ENCODE results near the gene FOXO3B.
"Not testable (repeated sequence)": the region's sequence is repeated elsewhere in the genome, so short reads cannot be mapped to it uniquely, and the experiment has no call there.

The FOXO3B gene

DNA sequence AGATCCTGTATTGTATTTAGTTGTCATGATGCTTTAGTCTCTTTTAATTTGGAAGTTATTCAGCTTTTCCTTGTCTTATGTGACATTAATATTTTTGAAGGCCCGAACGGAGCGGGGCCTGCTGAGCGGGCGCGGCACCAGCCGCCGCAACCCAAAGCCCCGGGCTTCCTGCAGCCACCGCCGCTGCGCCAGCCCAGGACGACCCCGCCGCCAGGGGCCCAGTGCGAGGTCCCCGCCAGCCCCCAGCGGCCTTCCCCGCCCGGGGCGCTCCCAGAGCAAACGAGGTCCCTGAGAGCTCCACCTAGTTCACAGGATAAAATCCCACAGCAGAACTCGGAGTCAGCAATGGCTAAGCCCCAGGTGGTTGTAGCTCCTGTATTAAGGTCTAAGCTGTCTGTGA is 32.0 kb downstream of the FOXO3B start:
- not testable (repeated sequence) for DNase-seq (ENCODE audit: low spot score)

DNA sequence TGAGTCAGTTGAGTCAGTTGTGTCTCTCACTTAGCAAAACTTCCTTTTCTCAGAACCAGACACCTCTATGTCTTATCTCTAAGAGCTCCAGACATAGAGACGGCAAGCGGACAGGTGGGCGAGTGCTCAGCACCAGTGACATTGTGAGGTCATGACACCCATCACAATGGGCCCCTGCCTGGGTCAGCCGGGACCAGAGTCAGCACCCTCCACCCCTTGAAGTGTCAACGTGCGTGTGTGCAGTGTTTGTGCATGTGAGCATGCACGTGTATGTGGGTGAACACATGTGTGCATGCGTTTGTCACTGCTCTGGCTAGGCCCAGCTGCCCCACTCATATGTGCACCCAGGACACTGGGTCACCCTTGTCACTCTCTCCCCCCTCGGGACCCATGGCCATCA is 37.8 kb downstream of the FOXO3B start, which contains the start of gene TBC1D28:
TBC1D28 (minus strand) TSS at position 101 of the 400 bp plus-strand sequence. CDS start 3,039 bp downstream, outside the sequence.
- not testable (repeated sequence) for DNase-seq (ENCODE audit: low spot score)

DNA sequence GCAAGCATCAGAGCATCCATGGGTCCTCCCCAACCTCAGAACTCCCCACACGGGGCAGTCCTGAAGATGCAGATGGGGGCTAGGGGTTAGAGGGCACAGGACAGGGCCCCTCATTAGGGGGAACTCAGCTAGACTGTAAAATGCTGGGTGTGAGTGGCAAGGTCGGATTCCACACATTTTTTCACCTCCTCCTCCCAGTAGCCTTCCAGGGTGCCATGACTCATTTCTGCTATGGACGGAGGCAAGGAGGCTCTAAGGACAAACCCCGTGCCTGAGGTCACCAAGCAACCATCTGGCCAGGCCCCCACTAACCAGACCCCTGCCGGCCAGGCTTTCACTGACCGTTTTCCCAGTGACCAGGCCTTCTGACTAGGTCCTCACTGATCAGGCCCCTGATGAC is 39.0 kb downstream of the FOXO3B start:
- not testable (repeated sequence) for DNase-seq (ENCODE audit: low spot score)

DNA sequence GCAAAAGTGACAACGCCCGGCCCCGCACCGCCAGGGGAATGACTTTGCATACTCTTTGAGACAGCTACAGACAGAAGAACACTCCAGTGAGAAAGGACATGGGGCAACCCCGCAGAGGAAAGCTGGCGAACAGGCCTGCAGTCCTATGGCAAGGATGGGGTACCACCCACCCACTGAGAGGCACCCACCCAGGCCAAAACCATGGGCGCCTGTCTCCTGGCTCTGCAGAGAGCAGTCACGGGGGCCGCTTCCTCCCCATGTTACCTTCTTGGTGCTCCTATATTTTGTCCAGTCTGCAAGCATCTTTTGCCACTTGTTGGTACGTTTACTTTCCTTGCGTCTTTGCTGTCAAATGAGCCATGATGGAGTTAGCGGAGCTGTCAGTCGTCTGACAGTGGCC is 43.8 kb downstream of the FOXO3B start:
- DNase-seq (ENCODE audit: low spot score) = not testable (repeated sequence)

DNA sequence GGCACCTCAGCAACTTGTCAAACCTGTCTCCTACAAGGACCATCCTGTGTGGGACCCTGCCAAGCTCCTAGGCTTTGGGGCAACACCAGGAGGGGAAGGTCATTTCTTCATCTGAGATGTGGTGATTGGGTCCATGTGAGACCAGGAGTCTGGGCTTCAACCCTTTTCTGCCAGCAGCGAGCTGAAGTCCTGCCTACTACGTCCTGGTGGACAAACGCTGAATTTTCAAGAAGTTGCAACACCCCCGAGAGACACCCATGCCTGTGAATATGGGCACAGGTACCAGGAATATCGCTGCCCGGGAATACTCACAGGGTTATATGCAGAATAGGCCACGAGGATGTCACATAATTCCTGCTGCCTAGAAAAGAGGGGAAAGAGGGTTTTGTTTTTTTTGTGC is 45.9 kb downstream of the FOXO3B start:
- DNase-seq (ENCODE audit: low spot score) = not testable (repeated sequence)

DNA sequence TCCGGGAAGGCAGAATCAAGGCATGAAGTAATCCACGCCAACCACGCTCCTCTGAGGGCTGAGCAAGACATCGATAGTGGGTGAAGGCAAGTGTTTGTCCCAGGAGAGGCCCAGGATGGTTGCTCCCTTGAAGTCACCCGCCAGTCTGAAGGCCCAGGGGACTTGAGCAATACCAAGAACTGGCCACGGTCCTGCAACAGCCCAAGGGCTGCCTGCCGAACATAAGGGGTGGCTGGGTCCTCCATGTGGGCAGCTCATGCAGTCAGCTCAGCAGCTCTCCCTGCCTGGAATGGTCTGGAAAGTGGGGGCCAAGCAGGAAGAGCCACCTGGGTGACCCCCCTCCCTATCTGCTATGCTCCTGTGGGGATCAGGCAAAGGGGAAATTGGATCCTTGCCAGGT is 46.3 kb downstream of the FOXO3B start:
- DNase-seq (ENCODE audit: low spot score) = not testable (repeated sequence)

DNA sequence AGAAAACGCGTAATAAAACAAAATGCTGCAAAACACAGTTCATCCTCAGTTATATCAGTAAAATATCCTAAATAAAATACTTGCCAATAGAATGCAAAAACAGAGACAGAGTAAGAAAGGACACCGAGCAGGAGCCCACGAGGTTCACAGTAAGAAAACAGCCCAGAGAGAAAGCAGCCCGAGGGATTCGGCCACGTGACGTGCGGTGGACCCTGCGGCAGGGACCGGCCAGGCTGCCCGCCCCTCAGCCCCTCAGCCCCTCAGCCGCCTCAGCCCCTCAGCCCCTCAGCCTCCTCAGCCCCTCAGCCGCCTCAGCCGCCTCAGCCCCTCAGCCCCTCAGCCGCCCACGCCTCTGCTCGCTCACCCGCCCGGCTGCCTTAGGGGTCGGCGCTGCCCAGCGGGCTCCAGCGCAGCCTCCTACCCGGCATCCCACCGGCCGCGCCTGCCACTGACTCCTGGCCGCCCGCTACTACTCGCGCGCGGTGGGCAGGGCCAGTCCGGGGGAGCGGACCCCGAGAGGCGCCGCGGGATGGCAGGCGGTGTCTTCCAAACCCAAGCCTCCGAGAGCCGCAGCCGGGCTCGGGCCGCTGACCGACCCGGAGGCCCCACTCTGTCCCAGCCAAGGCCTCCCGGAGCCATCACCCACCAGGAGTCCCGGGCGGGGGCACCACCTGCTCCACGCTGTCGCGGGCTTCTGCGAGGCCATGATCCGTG is 47.4 kb downstream of the FOXO3B start:
- DNase-seq (ENCODE audit: low spot score) = not testable (repeated sequence)
